Colonic mucosa (tissue), 4 donors: ENCODE data around the gene COL8A2. TPM values are rescaled to one million over a fixed set of nuclear protein-coding genes. Genes with fewer than 3 reads are reported as not detected.

Experiments
- DNase-seq: peaks from one replicate; pipeline ENCODE4 v3.0.0-alpha.2; 2020
- H3K27ac ChIP-seq: fragments of 200-600 bp; one replicate; pipeline ENCODE4 v1.8.0; 2021
- H3K27me3 ChIP-seq: fragments of 200-600 bp; one replicate; pipeline ENCODE4 v1.8.0; 2021
- H3K36me3 ChIP-seq: fragments of 200-600 bp; one replicate; pipeline ENCODE4 v1.8.0; 2021
- H3K4me1 ChIP-seq: fragments of 200-600 bp; one replicate; pipeline ENCODE4 v1.8.0; 2021; ENCODE audit warnings: mild to moderate bottlenecking
- H3K4me3 ChIP-seq: fragments of 200-600 bp; one replicate; pipeline ENCODE4 v1.8.0; 2021
- H3K9ac ChIP-seq, 2 donors: one replicate each; pipeline ENCODE4 v1.7.0; 2013; ENCODE audit warnings: control low read depth in 2 of 2, low read depth in 2 of 2, low read length in 2 of 2
- H3K9me3 ChIP-seq: fragments of 200-600 bp; one replicate; pipeline ENCODE4 v1.8.0; 2021
- CTCF ChIP-seq: fragments of 200-600 bp; IDR thresholded peaks from one replicate; pipeline ENCODE4 v1.8.0; 2022; ENCODE audit warnings: antibody characterized with exemption, mild to moderate bottlenecking
- intact Hi-C: fragments of 100-400 bp; cut with DNase I; formaldehyde crosslinking; loops from one replicate; pipeline ENCODE4 v1.14.1; 2022
- total RNA-seq, 2 donors: library from RNA; stranded (reverse); fragmentation: NEBNext Ultra II Directional in 1 of 2; extraction: Animal tissue kit (Norgen Biotek cat#: 25700) in 1 of 2; gene quantifications; one replicate each; pipeline ENCODE4 v1.2.1, GENCODE V29; 2021
- donor health status: healthy.
- donor health status: DM: no; HTN: no; CAD: no.
- donor health status: DM: no; HTN: no; CAD: no.

Gene COL8A2
- total RNA-seq, 2 donors from 2014 or later: 1.1 to 2.1 TPM

DNA sequence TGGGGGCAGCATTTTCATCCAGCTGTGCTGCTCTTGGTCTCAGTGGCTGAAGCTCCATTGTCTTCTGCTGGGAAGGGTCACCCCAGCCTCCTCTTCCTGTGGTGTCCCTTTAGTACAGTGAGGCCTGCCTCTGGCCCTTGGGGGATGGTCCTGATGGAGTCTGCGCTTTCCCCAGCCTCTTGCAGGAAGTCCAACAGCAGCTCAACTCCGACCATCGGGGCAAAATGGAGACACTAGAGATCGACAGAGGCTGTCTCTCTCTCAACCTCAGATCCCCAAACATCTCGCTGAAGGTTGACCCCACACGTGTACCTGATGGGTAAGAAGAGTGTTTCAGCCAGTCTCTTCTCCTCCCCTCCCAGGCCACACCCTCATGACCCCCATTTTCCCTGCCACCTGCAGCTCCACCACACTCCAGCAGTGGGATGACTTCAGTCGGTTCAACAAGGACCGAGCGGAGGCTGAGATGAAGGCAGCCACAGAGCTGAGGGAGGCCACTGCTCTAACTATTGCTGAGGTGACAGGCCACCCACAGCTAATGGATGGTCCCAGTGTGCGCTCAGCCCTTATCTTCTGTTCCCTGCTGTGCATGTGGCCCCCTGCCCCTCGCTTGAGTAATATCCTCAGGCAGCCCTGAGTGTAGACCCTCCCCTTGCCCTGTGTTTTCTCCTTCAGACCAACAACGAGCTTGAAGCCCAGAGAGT lies 38.3 kb downstream of the COL8A2 start:
- no peaks in the 10 kb centered on the region for H3K27me3 ChIP-seq
- no peak overlapping the region for H3K27ac ChIP-seq
- H3K4me1 ChIP-seq: no peaks in the 10 kb centered on the region
- no peak overlapping the region for H3K9ac ChIP-seq
- H3K9me3 ChIP-seq: no peaks in the 10 kb centered on the region
- intact Hi-C loops: loop anchor here (10.0 kb wide), 1 partner anchor 152 kb away; the partner anchor contains the start of gene AGO3
- no peaks in the 10 kb centered on the region for H3K36me3 ChIP-seq
- H3K4me3 ChIP-seq: no peak overlapping the region
- no peak for DNase-seq
- no peak for TF ChIP-seq CTCF

- H3K4me1 ChIP-seq: no peaks in the 10 kb centered on the region
- H3K27me3 ChIP-seq: no peaks in the 10 kb centered on the region
- no peak for TF ChIP-seq CTCF
- no peak overlapping the region for H3K4me3 ChIP-seq
- no peak for DNase-seq
- no peaks in the 10 kb centered on the region for H3K36me3 ChIP-seq
- no peaks in the 10 kb centered on the region for H3K9me3 ChIP-seq
- intact Hi-C loops: loop anchor here (10.0 kb wide), 1 partner anchor 151 kb away; the partner anchor contains the start of gene AGO3
- H3K9ac ChIP-seq: no peak overlapping the region
- no peak overlapping the region for H3K27ac ChIP-seq
These were observed 39.1 kb downstream of the COL8A2 start for GRCh38 chr1:36085686-36086526.

- Histone ChIP-seq H3K27me3 (no peaks in the 10 kb centered on the region), H3K9ac (no peak overlapping the region), H3K9me3 (no peaks in the 10 kb centered on the region), H3K4me1 (no peaks in the 10 kb centered on the region), H3K36me3 (no peaks in the 10 kb centered on the region), H3K27ac (no peak overlapping the region), H3K4me3 (no peak overlapping the region)
- intact Hi-C loops: loop anchor here (10.0 kb wide), 1 partner anchor 150 kb away; the partner anchor contains the start of gene AGO3
- DNase-seq: no peak
- no peak for TF ChIP-seq CTCF
These were observed 39.9 kb downstream of the COL8A2 start for GRCh38 chr1:36085126-36085525.

GRCh38 chr1:36084497-36085115 lies 40.4 kb downstream of the COL8A2 start:
- intact Hi-C loops: loop anchor here (10.0 kb wide), 1 partner anchor 150 kb away; the partner anchor contains the start of gene AGO3
- no peak overlapping the region for H3K9ac ChIP-seq
- no peaks in the 10 kb centered on the region for H3K9me3 ChIP-seq
- H3K36me3 ChIP-seq: no peaks in the 10 kb centered on the region
- H3K27me3 ChIP-seq: no peaks in the 10 kb centered on the region
- H3K4me1 ChIP-seq: no peaks in the 10 kb centered on the region
- no peak overlapping the region for H3K27ac ChIP-seq
- peak overlapping the region; percentile 29 for H3K4me3 ChIP-seq
- DNase-seq: no peak
- TF ChIP-seq CTCF: no peak
